ENCODE data around the gene MPND. TPM values are rescaled to one million over a fixed set of nuclear protein-coding genes. Genes with fewer than 3 reads are reported as not detected.

The MPND gene
- total RNA-seq, 1 experiment from 2014 or later, result 24.3 TPM

- ChIA-PET POLR2A (no interaction called here), RAD21 (ENCODE audit: low non-redundant PET in 1 of 2, low total read pairs in 2 of 2, uncharacterized antibody in 2 of 2, unreplicated experiment in 2 of 2) (no interaction called here), CTCF (no interaction called here)
- no TSS peak for BruUV-seq (replicated peaks)
- Histone ChIP-seq H4K20me1 (ENCODE audit: insufficient read depth) (no peaks in the 10 kb centered on the region), H3K4me1 (ENCODE audit: control insufficient read depth in 1 of 2, insufficient read depth in 2 of 2, low read length in 2 of 2) (peaks cover 7 to 18% of the 10 kb centered on the region in 2 experiments), H3K9ac (ENCODE audit: low read length) (no peak overlapping the region), H3K27ac (ENCODE audit: low read depth, low read length) (no peak overlapping the region), H3K79me2 (ENCODE audit: insufficient read depth, low read length) (no peaks in the 10 kb centered on the region; the same call in 1 of the 2 replicates), H3K4me2 (ENCODE audit: low read length) (no peak overlapping the region), H3K9me2 (ENCODE audit: insufficient read depth) (no peaks in the 10 kb centered on the region), H3K36me3 (ENCODE audit: control insufficient read depth in 1 of 2, insufficient read depth in 2 of 2, low read length in 2 of 2) (peaks cover 0 to 5% of the 10 kb centered on the region in 2 experiments; a peak in 2 of 4 replicates), H3K9me3 (ENCODE audit: control insufficient read depth in 1 of 2, insufficient read depth in 1 of 2, low read depth in 1 of 2, low read length in 2 of 2) (no peaks in the 10 kb centered on the region), H3K4me3 (replicated peaks in 1 of 2; ENCODE audit: low read depth in 1 of 2, low read length in 2 of 2) (no peak overlapping the region), H3K27me3 (ENCODE audit: insufficient read depth, low read length) (no peaks in the 10 kb centered on the region), H2AFZ (ENCODE audit: low read depth, low read length, poor library complexity, severe bottlenecking) (no peak overlapping the region)
- DNase-seq (ENCODE audit: low read depth, low spot score) (no peak), ATAC-seq (no peak)
- intact Hi-C loops (cut with micrococcal nuclease), result no loop called here
- TF ChIP-seq SRF (IDR thresholded peaks at IDR 0.05; ENCODE audit: low read depth) (no peak), ELF1 (IDR thresholded peaks at IDR 0.05; ENCODE audit: borderline replicate concordance, low read depth) (no peak), EZH2phosphoT487 (IDR thresholded peaks at IDR 0.05; ENCODE audit: borderline replicate concordance) (no peak), CTCF (IDR thresholded peaks at IDR 0.05 in 2 of 3, conservative IDR thresholded peaks at IDR 0.05 in 1 of 3; ENCODE audit: borderline replicate concordance in 1 of 3, insufficient read depth in 1 of 3, low read depth in 2 of 3, low read length in 2 of 3) (no peak), ZFX (IDR thresholded peaks at IDR 0.05) (no peak), POLR2A (IDR thresholded peaks at IDR 0.05; ENCODE audit: borderline replicate concordance, extremely low read depth, insufficient read depth, insufficient read length) (no peak), RAD21 (IDR thresholded peaks at IDR 0.05; ENCODE audit: low read depth) (no peak), EGR1 (IDR thresholded peaks at IDR 0.05; ENCODE audit: low read depth) (no peak), TCF7L2 (IDR thresholded peaks at IDR 0.05; ENCODE audit: borderline replicate concordance, extremely low read depth, insufficient read depth, insufficient read length) (no peak), REST (IDR thresholded peaks at IDR 0.05; ENCODE audit: low read depth) (no peak)
Observed at GRCh38 chr19:4346020-4346383, 2.6 kb downstream of the MPND start.
